GM21786 (cell line): ENCODE results near the gene STAC3.

Experiments
- ATAC-seq: cut with Tn5 transposase; IDR thresholded peaks from one replicate; pipeline ENCODE4 v1.9.1; 2021; ENCODE audit not compliant: unreplicated experiment

Gene STAC3

DNA sequence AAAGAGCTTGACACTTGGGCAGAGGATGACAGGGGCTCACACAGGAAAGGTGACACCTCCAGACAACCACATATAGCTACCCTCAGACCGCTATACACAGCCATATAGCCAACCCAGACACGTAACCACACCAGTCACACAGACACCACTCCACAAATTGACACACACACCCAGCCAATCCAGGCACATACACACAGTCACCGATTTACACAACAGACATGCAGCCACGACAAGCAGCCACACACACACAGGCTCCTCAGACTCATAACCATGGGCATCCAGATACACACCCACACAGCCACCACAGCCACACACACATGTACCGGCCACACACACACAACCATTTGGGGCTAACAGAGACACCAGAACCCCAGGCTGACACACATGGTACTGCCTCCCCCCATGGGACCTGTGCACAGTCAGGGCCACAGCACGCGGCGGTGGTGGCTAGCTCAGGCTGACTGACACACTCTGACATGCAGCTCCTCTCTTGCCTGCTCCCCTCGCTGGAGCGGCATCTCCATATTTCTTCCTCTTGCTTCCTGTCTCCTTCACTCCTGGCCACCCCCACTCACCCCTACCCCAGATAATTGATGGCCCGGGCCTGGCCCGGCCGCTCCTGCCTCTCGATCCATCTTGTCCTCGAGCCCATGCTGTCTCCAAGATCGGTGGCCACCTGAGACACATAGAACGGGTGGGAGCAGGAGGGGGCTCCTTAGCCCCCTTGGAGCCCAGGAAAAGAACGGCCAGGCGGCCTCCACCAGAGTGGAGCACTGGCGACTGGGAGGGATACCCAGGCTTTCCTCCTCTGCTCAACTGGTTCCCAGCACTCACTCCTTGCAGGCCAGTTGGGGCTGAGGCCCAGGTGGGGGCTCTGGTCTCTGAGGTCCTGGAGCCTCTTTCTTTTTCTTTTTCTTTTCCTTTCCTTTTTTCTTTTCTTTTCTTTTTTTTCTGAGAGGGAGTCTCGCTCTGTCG lies 27.5 kb downstream of the STAC3 start:
- no peak for ATAC-seq

DNA sequence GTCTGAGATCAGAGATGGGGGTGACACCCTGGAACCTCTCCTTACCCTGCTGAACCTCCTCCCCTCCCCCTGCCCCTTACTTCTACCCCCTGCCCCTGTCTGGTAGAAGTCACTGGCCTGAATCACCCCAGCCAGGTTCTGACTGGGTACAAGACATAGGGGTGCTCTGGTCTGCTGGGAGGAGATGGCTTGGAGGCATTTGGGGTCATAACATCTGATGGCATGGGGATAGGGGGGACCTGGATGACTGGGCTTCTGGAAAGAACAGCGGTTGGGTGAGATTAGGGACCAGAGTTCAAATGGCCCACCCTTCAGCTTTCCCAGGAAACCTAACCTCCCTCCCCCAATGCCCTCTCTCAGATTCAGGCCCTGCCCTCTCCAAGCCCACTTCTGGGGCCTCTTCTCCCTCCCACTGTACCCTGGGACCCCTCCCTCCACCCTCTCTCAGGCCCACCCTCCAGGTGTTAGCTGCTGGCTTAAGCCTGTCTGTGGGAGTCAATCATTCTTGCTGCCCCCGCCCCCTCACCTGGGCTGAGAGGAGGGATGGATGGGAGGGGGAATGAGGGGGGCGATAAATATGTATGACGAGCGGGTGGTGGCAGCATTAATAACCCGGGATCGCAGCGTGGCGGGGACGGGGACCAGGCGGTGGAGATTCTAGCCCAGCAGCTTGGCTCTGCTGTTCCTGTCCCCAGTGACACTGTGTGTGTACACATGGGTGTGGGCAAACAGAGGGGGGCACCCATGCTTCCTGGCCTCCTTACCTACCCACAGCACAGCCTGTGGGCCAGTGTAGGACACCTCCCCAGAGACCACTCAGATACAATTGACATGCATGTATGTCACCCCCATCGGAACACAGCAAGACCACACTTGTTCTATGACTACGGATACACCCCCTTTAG lies 28.4 kb downstream of the STAC3 start:
- no peak for ATAC-seq

DNA sequence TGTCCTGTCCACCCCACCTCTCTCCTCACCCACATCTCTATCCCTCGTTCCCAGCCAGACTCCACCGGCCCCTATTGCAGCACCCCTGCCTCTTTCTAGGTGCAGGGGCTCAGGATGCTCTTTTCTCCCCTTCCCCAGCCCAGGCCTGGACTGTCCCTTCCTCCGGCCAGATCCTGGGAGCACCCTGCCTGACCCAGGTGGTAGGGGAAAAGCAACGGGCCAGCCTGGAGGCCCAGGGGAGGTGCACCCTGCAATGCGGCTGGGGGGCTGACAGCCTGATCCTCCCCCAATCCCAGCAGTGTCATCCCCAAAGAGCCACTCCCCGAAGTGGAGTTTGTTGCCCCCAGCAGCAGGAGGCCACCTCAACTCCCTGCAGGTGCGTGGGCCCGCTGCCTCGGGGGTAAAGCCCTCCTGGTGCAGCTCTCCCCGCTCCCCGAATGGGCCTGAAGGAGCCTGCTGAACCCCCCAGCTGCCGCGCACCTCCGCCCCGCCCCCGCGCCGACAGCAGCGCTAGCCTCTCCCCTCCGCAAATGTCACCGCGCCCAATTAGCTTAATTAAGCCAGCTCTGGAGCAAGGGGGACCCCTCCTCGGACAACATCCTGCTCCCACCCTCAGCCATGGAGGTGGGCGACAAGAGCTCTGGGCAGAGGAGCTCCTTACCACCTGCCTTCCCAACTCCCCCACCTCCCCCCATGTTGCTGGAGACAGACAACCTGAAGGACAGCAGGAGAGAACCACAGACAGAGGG lies 29.6 kb downstream of the STAC3 start:
- no peak for ATAC-seq

DNA sequence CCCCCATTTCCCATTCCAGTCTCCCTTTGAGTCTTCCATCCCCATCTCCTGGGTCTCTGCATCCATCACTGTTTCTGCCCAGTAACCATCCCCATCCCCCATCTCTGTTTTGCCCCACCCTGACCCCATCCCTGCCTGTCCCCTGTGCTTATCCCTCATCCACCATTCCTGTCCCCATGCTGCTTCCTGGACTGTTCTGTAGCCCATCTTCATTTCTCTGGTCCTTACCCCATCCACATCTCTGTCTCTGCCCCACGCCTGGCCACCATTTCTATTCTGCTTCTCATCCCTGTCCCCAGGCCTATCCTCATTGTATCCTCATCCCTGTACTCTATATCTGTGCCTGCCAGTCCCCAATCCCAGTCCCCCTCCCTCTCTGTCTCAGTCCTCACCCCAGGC lies 30.2 kb downstream of the STAC3 start:
- ATAC-seq, result no peak

DNA sequence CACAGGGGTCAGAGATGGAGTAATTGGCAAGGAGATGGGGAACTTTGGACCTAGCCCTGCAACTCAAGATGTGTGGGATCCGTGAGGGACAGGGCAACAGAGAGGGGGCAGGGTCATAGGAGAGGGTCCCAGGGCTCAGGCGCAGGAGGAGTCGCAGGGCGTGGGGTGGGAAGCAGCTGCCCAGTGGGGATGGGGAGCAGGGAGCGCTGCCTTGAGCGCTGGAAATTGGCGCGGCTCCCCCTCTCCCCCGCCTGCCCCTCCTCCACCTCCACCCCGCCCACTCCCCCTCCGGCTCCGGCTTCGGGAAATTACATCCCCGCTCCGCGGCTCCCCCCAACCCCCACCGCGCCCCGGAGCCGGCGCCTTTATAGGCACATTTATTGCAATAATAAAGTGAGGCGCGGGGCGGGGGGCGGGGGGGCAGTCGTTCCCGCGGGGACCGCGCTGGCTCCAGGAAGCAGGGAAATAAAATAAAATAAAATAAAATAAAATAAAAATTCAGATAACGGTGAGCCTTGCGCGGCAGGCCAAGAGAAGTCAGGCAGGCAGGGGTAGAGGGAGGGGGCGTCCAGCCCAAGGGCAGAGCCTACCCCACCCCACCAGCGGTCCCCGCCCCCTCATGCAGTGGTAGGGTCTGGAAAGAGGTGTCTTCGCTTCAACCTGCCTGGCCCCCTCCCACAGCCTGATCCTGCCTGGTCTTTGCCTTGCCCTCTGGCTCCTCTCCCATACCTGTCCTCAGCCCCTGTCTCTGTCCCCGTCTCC lies 30.8 kb downstream of the STAC3 start:
- ATAC-seq, result no peak

DNA sequence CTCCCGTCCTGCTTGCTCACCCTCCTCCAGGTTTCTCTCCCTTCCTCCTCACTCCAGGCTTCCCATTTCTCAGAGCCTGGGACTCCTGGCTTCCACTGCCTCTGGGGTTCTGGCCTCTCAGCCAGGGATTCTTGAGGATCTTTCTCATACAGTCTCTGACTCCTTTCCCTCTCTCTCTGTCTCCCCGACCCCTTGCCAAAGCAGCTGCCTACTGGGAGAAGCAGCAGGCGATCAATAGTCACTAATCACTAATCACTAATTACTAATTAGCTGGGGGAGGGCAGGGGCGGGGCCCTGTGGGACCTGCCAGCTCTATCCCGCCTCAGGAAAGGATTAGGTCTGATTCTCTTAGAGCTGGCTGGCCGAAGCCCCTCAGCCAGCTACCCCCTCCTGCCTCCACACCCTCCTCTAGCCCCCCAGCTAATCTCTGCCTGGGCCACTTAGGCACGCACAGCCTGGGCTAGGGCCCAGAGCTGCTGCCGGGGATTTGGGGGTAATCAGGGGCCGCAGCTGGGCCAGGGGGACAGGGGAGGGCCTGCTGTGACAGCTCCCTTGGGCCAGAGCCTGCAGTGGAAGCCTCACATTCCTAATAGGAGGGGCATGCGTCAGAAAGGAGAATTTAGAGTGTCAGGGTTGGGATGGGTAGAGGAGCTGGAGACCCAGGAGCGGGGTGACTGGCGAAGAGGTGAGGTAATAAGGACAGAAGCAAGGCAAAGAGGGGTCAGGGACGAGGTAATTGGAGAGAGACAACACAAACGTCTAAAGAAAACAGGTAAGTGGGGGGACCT lies 31.6 kb downstream of the STAC3 start:
- no peak for ATAC-seq

DNA sequence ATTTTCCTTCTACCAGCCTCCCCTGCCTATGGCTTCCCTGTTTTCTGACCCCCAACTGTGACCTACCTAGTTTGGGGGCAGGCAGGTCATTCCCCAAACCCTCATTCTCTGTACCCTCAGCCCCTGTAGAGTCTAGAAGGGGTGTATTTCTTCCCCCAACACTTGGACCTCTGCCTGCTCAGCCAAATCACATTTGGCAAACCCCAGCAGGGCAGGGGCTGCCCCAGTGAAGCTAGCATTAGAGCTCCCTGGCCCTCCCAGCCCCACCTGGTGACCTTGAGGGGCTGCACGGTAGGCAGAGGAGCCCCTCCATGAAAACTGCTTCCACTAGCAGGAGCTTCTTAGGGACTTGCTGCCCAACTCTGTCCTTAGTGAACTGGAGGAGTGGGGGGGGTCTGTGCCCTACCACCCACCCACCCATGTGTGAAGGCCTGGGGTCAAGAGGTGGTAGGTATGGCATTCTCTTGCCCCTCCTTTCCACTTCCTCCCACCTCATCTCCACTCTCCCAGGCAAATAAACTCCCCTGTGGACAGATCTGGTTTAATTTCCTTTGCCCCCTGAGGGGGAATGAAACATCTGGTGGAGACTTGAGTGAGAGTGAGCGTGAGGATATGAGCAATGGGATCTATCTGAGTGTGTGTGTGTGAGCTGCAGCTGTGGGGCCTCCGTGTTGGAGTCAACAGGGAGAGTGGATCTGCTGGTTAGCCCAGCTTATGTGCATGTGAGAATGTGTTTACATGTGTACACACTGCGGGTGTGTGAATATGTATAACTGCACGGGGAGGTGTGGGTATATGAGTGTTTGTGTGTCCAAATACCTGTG lies 32.7 kb downstream of the STAC3 start:
- no peak for ATAC-seq

DNA sequence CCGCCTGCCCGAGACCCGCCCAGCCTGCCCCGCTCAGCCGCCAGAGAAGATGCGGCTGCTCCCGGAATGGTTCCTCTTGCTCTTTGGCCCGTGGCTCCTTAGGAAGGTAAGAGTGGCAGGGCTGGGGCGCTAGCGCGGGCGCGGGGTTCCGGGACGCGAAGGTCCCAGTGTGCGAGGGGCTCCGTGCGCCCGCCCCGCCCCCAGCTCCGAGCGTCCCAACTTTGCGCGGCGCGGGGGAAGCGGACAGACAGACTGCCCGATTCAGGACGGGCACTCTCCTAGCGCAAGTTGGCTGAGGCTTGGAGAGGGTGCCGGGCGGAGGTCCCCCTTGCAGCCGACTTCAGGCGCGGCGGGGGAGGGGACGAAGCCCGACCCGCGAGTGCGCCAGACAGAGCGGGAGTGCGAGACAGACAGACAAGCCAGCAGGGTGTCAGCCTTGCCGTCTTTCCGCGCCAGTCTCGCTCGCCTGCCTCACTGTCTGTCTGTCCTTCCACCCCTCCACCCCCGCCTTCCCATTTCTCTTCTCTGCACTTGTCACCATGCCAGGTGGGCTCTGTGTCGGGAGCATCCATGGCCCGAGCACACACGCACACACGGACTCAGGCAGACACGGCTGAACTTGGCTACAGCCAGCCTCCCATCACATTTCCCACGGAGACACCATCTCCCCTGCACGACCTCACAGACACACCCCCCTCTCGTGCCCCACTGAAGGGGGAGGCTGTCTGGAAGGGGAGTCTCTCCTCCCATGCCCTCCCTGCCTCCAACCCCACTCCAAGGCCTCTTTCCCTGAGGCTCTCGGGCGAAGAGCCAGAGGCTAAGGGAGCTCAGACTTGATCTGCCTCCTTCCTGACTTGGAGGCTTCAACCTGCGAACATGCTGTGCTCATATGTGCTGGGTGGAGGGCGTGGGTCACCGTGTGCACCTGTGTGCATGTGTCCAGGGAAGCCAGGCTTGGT lies 33.8 kb downstream of the STAC3 start:
- no peak for ATAC-seq

DNA sequence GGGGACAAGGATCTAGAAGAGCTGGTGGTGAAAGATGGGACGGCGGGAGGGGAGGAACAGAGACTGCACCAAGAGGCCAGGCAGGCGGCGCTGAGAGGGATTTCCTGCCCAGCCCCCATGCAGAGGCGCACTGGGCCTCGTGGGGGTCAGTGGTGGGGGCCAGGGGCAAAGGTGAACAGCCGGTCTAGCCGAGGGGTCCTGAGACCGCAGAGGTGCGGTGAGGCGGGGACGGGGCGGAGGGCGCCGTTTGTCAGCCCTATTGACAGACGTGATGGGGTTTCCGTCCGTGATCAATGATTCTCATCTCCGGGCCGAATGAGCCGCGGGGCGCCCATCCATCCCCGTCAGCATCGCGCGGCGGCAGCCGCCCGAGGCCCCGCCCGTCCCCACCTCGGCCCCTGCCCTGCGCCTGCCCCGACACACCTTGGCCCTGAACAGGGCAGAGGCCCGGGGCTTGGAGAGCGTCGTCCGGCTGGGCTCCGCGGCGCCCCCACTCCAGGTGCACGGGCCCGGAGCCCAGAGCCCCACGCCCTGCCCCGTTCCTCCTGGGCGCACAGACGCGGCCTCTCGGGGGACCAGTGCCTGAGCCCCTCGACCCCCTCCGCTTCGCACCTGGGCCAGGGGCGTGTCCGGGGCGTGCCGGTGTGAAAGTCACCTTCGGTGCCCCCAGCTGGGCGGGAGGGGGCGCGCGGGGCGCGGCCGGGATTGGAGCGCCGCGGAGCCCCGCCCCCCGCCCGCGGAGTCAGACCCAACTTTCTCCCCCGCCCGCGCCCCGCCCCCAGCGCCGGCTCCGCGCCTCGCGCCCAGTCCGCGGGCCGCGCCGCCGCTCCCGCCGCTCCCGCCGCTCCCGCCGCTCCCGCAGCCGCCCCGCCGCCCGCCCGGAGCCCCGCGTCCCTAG lies 34.7 kb downstream of the STAC3 start, which contains the start of gene NXPH4:
TSS of gene NXPH4 (plus strand) at position 781 of the 898 bp plus-strand sequence. CDS start 176 bp downstream, outside the sequence.
- ATAC-seq, result no peak

DNA sequence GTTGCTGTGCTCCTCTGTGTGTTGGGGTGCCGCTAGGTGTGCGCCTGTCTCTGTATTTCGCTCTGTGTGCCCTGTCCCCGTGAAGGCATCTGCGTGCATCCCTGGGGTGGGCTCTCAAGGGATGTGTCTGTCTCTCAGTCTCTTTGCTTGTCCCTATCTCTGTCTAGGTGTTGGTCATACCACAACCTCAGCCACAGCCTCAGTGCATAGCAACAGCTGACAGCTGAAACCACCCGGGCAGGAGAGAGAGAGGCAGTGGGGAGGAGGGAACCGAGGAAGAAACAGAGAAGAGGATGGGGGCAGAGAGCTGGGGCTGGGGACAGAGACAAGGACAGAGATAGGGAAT lies 35.3 kb downstream of the STAC3 start:
- no peak for ATAC-seq

DNA sequence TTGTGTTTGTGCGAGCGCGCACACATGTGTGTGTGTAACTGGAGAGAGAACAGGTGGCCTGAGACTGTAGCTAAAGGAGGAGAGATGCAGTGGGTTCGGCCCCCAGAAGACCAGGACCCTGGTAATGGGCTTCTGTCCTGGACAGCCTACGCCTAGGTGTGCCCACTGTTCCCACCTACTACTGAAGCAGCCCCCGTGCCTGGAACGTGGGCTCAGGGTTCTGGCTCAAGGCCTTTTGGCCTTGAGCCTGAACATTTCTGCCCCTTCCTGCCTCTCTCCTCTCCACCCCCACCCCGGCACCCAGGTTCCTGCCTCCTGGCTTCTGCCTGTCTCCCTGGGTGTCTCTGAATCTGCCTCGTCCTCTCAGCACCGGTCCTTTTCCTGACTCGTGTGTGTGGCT lies 35.9 kb downstream of the STAC3 start:
- ATAC-seq, result no peak

DNA sequence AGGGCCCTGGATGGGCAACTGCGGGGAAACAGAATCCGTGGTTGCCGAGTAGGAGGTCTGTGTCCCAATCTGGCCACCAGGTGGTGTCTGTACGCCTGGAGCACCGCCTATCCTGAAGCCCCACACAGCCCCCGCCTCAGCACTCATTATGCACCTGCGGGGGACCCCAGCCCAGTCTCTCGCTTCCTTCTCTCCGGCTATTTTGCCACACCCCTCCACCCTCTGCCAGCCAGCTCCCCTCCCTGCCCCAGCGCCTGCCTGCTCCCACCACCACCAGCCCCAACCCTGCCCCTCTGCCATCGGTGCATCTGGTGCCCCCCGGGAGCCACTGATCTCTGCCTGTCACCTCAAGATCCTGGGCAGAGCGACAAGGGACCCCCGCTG lies 36.6 kb downstream of the STAC3 start:
- peak; percentile 42 for ATAC-seq

DNA sequence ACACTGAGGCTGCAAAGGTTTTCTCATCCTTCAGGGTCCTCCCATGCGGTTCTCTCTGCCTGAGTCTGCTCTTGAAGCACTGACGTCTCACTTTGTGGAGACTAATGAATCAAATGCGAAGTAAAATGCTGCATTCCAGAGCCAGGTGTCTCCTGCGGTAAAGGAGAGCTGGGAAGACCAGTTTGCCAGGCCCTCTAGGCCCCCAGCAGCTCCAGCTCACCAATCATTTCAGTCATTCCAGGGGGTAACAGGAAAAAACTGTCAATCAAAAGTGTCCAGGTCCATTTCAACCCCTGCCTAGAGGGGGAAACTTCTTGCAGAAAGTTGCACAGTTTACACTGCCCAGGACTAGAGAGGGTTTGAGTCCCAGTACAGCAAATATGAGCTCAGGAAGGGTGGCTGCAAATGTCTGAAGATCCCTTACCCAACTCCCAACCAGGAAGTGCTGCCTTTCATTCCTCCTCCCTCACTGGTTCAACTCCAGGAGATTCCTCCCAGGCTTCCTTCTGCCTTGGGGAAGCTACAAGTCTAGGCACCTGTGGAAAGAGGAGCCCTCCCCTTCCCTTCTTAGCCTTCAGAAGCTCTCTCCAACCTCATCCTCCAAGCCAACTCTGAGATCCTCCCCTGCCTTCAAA lies 37.1 kb downstream of the STAC3 start:
- ATAC-seq, result no peak

DNA sequence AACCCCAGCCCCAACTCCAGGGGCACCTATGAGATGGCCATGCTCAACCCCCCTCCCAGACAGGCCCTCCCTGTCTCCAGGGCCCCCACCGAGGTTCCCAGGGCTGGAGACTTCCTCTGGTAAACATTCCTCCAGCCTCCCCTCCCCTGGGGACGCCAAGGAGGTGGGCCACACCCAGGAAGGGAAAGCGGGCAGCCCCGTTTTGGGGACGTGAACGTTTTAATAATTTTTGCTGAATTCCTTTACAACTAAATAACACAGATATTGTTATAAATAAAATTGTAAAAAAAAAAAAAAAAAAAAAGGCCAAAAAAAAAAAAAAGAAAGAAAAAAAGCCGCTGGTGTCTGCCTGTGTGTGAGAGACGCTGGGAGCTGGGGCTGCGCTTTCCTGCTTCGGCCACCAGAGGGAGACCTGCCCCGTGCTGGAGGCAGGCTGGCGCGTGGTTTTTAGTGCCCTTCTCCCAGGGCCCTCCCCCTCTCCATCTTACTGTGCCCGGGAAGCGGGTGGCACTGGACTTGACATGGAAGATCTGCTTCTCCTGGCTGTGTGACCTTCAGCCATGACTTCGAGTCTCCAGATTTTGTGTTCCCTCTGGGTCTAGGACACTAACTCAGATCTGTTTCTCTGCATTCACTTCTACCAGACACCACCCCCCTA lies 37.8 kb downstream of the STAC3 start:
- ATAC-seq, result no peak

DNA sequence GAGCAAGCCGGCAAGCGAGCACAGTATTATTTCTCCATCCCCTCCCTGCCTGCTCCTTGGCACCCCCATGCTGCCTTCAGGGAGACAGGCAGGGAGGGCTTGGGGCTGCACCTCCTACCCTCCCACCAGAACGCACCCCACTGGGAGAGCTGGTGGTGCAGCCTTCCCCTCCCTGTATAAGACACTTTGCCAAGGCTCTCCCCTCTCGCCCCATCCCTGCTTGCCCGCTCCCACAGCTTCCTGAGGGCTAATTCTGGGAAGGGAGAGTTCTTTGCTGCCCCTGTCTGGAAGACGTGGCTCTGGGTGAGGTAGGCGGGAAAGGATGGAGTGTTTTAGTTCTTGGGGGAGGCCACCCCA lies 38.3 kb downstream of the STAC3 start:
- ATAC-seq, result no peak
